Measurements from ENCODE around the gene PTPRJ.
"Not testable (repeated sequence)": the region's sequence is repeated elsewhere in the genome, so short reads cannot be mapped to it uniquely, and the experiment has no call there.

Gene PTPRJ

GRCh38 chr11:48020092-48020755 is 39.9 kb downstream of the PTPRJ start:
- peak; percentile 75 for DNase-seq

- DNase-seq, result not testable (repeated sequence)
Measured at GRCh38 chr11:48021201-48021820, 41.0 kb downstream of the PTPRJ start.

DNA sequence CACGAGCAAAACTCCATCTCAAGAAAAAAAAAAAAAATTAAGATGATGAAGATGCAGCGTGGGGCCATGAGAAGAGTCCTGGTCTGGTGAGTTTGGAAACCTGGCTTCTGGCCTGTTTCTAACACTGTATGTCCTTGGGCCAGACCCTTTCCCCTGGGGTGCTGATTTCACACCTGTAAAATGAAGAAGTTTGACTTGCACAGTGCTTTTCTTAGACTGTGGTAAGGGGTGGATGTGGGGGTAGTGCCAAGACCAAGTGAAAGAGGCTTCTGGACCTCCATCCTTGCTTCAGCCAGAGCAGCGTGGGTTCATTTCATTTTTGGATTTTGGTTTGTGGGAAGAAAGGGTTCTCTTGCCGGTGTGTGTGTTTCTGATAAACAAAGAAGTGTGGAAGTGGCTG is 42.1 kb downstream of the PTPRJ start:
- no peak for DNase-seq

- DNase-seq, result not testable (repeated sequence)
Measured at GRCh38 chr11:48023608-48024007, 43.2 kb downstream of the PTPRJ start.

GRCh38 chr11:48024635-48025071 is 44.3 kb downstream of the PTPRJ start:
- no peak for DNase-seq

DNA sequence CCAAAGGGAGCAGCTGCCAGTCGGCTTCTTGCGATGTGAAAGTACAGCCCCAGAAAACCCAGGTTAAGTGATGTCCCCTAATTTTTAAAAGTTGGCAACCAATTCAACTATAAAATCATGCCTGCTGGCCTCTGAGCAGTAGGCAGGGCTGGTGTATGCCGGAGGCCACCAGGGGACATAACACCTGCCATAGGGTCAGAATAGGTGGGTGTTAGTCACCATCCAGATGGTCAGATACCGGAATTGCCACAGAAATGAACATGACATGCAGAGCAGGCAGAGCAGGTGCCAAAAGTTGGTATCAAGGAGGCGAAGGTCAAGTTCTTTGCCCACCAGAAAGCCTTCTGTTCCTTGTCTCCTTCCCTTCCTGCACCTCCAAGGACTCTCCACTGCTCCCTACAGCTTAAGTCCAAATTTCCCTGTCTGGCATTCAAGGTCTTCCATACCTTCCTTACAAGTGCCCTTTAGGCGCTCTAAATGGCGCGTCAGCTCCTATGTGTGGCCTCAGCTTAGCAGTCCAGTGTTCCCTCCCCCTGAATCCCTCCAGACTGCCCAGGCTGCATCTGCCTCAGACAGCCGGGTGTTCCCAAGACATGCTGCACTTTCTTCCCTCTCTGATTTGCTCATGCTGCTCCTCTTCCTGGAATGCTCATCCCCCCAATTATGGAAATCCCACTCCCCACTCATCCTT is 45.1 kb downstream of the PTPRJ start:
- no peak for DNase-seq

GRCh38 chr11:48025984-48026340 is 45.6 kb downstream of the PTPRJ start:
- DNase-seq, result no peak

- DNase-seq, result peak; percentile 40
Measured at GRCh38 chr11:48028914-48029680, 48.7 kb downstream of the PTPRJ start.

GRCh38 chr11:48029681-48030290 is 49.4 kb downstream of the PTPRJ start:
- no peak for DNase-seq

DNA sequence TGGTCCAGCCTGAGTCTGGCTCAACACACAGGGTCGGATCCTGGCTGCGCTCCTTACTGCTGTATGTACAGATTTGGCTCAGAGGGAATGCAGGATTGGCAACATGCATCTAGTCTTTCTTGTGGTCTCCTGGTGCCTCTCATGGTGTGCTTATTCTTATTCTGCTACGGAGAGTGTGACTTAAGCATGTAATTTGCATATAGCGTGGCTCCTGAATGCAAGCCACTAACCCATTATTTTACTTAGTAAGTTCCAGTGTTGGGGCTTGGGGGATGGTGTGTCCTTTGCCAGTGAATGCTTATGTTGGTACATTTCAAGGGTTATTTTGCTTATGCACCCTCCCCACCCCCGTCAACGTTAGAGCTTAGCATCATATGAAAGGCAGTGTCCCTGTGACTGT is 51.2 kb downstream of the PTPRJ start:
- DNase-seq, result no peak

- DNase-seq, result no peak
Measured at GRCh38 chr11:48032721-48033120, 52.4 kb downstream of the PTPRJ start.

DNA sequence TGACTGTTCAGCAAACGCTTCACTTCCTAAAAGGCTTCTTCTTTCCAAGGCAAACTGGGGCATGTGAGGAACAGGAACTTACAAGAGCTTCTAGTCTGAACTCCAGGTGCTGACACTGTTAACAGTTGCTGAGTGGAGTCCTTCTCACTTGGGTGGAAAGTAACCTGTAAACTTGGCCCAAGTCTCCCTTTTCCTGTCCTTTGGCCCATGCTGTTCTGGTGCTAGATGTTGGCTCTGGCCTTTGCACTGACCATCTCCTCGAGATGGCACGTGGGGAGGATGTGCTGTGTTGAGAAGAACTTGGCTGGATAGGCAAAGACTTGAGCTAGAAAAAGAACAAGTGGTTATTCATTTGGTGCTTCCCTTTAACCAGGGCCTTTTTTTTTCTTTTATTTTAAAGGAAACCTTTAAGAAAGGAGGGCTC is 53.6 kb downstream of the PTPRJ start:
- no peak for DNase-seq

DNA sequence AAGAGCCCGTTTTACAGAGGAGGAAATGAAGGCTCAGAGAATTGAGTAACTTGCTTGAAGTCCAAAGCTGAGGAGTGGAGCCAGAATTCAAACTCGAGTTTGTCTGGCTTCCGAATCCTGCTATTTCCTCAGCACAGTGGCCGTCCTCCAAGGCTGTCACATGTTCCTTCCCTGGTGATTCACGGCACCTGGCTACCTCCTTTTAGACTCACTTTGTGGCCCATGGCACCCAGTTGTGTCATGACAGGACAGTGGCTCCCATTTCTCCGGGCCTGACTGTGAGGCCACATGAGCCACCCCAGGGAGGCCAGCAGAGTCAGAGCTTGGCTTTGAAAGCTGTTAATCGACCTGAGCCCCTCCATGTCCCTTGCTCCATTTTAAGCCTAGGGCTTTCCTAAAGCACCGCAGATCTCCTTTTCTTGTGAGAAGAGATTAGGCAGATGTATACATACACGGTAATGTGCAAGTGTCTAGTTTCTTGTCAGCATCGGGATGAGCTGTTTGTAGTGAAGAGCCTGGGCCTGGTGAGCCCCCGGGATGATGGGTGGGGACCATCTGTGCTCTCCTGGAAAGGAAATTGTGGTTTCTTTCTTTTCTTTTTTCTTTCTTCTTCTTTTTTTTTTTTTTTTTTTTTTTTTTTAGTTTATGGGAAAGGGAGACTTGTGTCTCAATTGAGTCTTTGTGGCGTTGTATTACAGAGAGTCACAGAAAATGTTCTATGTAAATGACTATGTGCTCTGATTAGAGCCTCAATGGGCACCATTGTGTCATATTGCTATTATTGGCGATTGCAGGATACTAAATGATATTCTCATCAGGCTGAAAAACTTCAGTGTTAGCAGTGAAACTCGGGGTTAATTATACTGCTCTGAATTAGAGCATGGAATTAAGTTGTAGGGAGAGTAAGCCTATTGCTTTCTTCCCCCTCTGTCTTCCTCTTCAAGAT is 54.8 kb downstream of the PTPRJ start:
- DNase-seq, result no peak

- no peak for DNase-seq
Measured at GRCh38 chr11:48036011-48036410, 55.7 kb downstream of the PTPRJ start.

DNA sequence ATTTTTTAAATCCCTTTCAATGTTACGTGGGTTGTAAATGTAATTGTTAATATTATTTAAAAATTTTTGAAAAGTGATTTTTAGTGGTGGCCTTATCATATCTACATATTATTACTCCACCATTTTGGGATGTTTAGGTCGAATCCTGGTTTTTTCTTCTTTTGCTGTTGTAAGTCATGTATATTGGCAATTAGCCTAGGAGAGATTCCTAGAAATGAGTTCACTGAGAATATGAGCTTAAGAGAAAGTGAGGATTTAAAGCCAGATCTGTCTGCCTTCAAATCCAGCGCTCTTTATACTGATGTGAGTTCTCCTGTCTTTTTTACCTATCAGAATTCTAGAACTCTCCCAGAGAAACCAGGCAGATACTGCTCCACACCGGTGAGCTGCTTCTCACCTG is 56.1 kb downstream of the PTPRJ start:
- no peak for DNase-seq

- DNase-seq, result no peak
Measured at GRCh38 chr11:48037709-48038468, 57.5 kb downstream of the PTPRJ start.

DNA sequence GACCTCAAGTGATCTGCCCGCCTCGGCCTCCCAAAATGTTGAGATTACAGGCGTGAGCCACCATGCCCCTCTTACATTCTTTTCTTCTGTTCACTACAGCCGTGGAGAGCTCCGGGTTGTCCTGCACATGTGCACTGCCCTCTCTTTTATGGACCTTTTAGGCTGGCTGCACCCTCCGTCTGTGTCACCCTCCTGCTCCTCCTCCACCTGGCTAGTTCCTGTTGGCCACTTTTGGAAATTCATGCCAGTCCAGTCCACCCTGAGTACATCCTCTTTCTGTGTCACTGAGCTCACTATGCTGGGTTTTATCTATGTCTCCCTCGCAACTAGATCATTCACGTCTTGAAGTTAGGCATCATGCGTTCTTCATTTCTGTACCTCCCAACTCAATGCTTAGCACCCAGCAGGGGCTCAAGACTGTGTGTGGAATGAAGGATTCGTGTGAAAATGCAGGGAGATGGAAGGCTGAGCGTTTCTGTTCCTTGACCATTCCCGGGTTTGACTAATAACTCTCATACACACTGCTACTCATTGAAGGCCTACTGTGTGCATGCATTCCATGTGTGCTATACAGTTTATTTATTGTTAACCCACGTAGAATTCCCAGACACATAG is 60.6 kb downstream of the PTPRJ start:
- no peak for DNase-seq

DNA sequence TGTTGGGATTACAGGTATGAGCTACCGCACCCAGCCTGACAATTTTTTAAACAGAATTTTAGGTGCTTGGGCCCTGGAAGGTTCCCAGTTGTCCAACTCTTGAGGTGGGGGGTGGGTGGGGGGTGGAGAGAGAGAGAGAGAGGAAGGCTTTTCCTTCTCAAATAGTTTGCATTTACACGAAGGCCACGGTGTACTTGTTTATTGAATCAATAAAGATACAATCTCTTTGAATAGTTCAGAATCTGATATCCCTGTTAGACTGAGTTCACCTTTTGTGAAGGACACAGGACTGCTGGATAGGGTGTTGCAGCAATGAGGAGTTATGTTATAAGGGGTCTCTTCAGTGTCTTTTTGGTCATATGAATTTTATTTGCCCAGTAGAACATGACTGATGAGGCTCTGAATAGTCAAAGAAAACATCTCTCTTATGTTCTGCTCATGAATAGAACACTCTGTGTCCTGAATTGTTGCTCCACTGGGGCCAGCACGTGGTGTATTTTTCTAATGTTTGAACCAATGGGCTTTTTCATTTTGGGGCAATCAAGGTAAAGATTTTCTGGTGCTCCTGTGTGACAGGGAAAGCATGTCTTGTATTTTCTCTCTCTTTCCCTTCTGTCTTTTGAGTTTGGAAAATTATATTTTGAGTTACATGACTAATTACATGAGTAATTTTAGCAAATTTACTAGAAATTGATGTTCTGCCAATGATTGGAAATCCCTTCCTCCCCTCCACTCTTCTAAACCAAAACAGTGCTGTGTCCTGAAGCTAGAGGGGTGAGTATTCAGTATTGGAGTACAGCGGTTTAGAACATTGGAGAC is 61.7 kb downstream of the PTPRJ start:
- DNase-seq, result no peak

DNA sequence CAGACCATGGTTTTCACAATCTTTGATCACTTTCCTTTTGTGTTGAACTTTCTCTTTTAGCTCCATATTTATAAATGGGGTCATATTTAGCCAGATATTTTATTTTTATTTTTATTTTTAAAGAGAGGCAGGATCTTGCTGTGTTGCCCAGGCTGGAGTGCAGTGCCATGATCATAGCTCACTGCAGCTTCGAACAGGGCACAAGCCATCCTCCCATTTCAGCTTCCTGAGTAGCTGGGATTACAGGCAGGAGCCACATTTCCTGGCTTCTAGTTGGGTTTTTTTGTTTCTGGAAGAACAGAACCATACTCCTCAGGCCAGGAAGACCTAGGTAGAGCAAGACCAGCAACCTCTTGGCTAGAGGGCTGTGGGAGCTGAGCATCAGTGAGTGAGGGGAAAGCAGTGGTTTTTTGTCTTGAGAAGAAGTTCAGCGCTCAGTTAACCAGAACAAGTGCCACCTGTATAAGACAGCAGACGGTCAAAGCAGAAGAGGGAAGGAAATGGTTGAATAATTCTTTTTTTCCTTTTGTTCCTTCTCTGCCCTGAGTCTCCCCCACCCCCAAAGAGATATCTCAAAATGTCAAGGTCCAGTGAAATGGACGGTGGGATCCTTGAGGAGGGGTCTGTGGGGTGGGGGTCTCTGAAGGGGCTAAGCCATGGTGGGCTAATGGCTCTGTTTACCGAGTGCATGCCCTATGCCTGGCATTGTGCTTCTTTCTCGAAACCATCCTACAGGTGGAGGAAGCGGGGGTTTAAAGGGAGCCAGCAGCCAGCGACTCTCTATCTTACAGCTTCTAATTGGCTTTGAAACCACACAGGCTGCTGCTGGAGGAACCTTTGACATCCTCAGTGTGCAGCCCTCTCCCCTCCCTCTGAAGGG is 63.0 kb downstream of the PTPRJ start:
- no peak for DNase-seq

All from CD4-positive, alpha-beta T cell treated with Interleukin-4 for 4 hours (primary cell).